Colonic mucosa (tissue), 4 donors: ENCODE measurements around the gene NCOA1. TPM values are rescaled to one million over a fixed set of nuclear protein-coding genes. Genes with fewer than 3 reads are reported as not detected.
"Not testable (repeated sequence)": the region's sequence is repeated elsewhere in the genome, so short reads cannot be mapped to it uniquely, and the experiment has no call there.

Source experiments
- DNase-seq: peaks from one replicate; pipeline ENCODE4 v3.0.0-alpha.2; 2020
- H3K27ac ChIP-seq: fragments of 200-600 bp; one replicate; pipeline ENCODE4 v1.8.0; 2021
- H3K27me3 ChIP-seq: fragments of 200-600 bp; one replicate; pipeline ENCODE4 v1.8.0; 2021
- H3K36me3 ChIP-seq: fragments of 200-600 bp; one replicate; pipeline ENCODE4 v1.8.0; 2021
- H3K4me1 ChIP-seq: fragments of 200-600 bp; one replicate; pipeline ENCODE4 v1.8.0; 2021; ENCODE audit warnings: mild to moderate bottlenecking
- H3K4me3 ChIP-seq: fragments of 200-600 bp; one replicate; pipeline ENCODE4 v1.8.0; 2021
- H3K9ac ChIP-seq, 2 donors: one replicate each; pipeline ENCODE4 v1.7.0; 2013; ENCODE audit warnings: control low read depth in 2 of 2, low read depth in 2 of 2, low read length in 2 of 2
- H3K9me3 ChIP-seq: fragments of 200-600 bp; one replicate; pipeline ENCODE4 v1.8.0; 2021
- intact Hi-C: fragments of 100-400 bp; cut with DNase I; formaldehyde crosslinking; loops from one replicate; pipeline ENCODE4 v1.14.1; 2022
- total RNA-seq, 2 donors: library from RNA; stranded (reverse); fragmentation: NEBNext Ultra II Directional in 1 of 2; extraction: Animal tissue kit (Norgen Biotek cat#: 25700) in 1 of 2; gene quantifications; one replicate each; pipeline ENCODE4 v1.2.1, GENCODE V29; 2021
- TF ChIP-seq, protein P1 (sequence below): fragments of 200-600 bp; IDR thresholded peaks from one replicate; pipeline ENCODE4 v1.8.0; 2022; ENCODE audit warnings: antibody characterized with exemption, mild to moderate bottlenecking
- donor health status: healthy.
- donor health status: DM: no; HTN: no; CAD: no.
- donor health status: DM: no; HTN: no; CAD: no.

NCOA1 gene
- total RNA-seq, 2 donors from 2014 or later = 24.8 to 35.2 TPM

DNA sequence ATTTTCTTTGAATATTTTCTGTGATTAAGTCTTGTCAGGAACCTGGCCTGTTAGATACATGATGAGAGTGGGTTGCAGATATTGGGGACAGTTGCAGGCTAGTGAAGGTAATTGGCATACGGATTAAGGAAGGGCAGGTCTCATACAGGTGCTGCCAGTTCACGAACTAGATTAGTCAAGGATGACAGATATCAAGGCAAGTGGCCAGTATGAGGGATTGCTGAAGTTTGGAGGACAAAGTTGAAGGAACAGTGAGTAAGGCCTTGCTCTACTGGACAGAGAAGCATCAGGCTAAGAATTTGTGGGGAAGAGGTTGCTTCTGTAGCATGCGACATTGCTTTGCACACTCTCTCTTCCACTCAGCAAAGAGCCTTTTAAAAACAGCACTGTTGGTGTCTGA is 12.8 kb upstream of the NCOA1 start:
- Histone ChIP-seq H3K4me1 (no peaks in the 10 kb centered on the region), H3K9ac (no peak overlapping the region), H3K9me3 (no peaks in the 10 kb centered on the region), H3K36me3 (no peaks in the 10 kb centered on the region), H3K4me3 (no peak overlapping the region), H3K27me3 (no peaks in the 10 kb centered on the region), H3K27ac (no peak overlapping the region)
- TF ChIP-seq, protein P1, sequence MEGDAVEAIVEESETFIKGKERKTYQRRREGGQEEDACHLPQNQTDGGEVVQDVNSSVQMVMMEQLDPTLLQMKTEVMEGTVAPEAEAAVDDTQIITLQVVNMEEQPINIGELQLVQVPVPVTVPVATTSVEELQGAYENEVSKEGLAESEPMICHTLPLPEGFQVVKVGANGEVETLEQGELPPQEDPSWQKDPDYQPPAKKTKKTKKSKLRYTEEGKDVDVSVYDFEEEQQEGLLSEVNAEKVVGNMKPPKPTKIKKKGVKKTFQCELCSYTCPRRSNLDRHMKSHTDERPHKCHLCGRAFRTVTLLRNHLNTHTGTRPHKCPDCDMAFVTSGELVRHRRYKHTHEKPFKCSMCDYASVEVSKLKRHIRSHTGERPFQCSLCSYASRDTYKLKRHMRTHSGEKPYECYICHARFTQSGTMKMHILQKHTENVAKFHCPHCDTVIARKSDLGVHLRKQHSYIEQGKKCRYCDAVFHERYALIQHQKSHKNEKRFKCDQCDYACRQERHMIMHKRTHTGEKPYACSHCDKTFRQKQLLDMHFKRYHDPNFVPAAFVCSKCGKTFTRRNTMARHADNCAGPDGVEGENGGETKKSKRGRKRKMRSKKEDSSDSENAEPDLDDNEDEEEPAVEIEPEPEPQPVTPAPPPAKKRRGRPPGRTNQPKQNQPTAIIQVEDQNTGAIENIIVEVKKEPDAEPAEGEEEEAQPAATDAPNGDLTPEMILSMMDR = no peak
- intact Hi-C loops = no loop called here
- DNase-seq = no peak

DNA sequence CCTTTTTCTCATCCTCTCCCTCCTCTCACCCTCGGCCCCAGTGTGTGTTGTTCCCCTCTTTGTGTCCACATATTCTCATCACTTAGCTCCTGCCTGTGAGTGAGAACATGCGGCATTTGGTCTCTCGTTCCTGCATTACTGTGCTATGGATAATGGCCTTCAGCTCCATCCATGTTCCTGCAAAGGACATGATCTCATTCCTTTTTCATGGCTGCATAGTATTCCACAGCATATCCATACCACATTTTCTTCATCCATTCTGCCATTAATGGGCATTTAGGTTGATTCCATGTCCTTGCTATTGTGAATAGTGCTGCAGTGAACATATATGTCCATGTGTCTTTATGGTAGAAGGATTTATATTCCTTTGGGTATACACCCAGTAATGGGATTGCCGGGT is 10.8 kb upstream of the NCOA1 start:
- no peaks in the 10 kb centered on the region for H3K36me3 ChIP-seq
- no peak overlapping the region for H3K27ac ChIP-seq
- no peaks in the 10 kb centered on the region for H3K9me3 ChIP-seq
- intact Hi-C loops = no loop called here
- no peaks in the 10 kb centered on the region for H3K4me1 ChIP-seq
- no peak overlapping the region for H3K4me3 ChIP-seq
- no peak overlapping the region for H3K9ac ChIP-seq
- H3K27me3 ChIP-seq = no peaks in the 10 kb centered on the region
- no peak for DNase-seq
- TF ChIP-seq, protein P1 = no peak

DNA sequence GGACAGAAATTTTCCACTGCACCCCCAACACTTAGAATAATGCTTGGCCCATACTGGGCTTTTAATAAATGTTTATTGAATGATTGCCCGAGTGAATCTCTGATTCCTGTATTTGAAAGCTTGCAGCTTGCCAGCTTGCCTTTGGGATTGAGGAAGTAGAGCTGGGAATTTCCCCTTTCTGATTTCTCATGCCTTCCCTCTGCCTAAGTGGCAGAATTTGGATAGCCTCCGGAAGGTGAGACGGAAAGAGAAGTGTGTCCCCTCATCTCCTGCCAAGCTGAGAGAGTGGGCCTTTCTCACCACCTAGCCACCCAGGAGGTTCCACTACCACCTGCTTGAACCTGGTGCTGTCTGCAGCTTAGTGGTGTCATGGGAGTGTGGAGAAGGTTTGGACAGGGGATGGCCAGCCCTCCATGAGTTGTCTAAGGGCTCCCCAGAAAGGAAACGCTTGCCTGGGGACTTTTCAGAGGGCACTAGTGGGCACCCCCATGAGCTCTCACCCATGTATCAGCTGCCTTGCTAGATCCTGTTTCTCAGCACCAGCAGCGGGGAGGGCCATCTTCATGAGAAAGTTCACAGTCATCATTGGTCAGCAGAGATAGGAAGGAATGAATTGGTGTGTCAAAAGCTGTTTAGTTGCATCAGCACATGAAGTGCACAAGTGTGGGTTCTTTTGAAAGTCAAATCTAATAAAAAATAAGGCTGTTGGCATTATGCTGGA is 8.6 kb upstream of the NCOA1 start:
- Histone ChIP-seq H3K36me3 (no peaks in the 10 kb centered on the region), H3K4me3 (no peak overlapping the region), H3K27me3 (no peaks in the 10 kb centered on the region), H3K9me3 (no peaks in the 10 kb centered on the region), H3K4me1 (no peaks in the 10 kb centered on the region), H3K9ac (no peak overlapping the region), H3K27ac (no peak overlapping the region)
- intact Hi-C loops = no loop called here
- DNase-seq = no peak
- TF ChIP-seq, protein P1 = no peak

DNA sequence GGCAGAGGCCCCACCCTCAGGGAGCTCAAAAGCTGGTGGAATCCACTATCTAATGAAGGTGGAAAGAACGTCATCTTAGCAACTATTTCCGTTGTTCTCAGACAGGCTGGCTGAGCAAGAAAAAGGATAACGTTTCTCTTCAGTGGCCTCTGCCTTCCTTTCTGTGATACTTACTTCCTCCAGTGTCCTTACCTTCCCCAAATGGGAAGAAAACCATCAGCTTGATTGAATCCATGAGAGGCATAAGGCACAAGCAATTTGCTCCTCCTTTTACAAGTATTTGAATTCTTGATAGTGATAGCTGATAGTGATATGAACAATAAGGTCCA is 8.1 kb upstream of the NCOA1 start:
- intact Hi-C loops = no loop called here
- Histone ChIP-seq H3K9me3 (no peaks in the 10 kb centered on the region), H3K4me3 (no peak overlapping the region), H3K4me1 (no peaks in the 10 kb centered on the region), H3K9ac (no peak overlapping the region), H3K36me3 (no peaks in the 10 kb centered on the region), H3K27me3 (no peaks in the 10 kb centered on the region), H3K27ac (no peak overlapping the region)
- TF ChIP-seq, protein P1 = no peak
- DNase-seq = no peak

DNA sequence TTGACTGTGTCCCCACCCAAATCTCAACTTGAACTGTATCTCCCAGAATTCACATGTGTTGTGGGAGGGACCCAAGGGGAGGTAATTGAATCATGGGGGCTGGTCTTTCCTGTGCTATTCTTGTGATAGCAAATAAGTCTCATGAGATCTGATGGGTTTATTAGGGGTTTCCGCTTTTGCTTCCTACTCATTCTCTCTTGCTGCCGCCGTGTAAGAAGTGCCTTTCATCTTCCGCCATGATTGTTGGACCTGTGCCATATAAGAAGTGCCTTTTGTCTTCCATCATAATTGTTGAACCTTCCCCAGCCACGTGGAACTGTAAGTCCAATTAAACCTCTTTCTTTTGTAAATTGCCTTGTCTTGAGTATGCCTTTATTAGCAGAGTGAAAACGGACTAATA is 6.4 kb upstream of the NCOA1 start:
- H3K27ac ChIP-seq, H3K36me3 ChIP-seq, H3K4me1 ChIP-seq, intact Hi-C loops, H3K27me3 ChIP-seq, DNase-seq, H3K4me3 ChIP-seq, H3K9ac ChIP-seq, H3K9me3 ChIP-seq: not testable (repeated sequence)

DNA sequence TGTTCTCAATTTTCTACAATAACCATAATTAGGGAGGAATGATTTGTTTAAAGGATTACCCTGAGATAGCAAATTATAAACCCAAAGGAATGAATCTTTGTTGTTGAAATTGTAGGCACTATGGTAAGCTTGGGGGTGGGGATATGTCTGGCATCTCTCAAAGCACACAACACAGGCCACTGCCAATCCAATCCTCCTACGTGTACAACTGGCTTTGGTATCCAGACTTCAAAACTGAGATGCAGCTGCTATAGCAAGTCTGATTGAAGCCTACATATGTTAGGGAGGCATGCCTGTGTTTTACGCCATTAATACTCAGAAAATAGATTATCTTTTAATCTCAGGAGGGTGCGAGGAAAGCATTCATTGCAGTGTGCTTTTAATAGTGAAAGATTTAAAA is 5.9 kb upstream of the NCOA1 start:
- DNase-seq = no peak
- Histone ChIP-seq H3K36me3 (no peaks in the 10 kb centered on the region), H3K9me3 (no peaks in the 10 kb centered on the region), H3K9ac (no peak overlapping the region), H3K27me3 (no peaks in the 10 kb centered on the region), H3K4me3 (no peak overlapping the region), H3K27ac (no peak overlapping the region), H3K4me1 (no peaks in the 10 kb centered on the region)
- TF ChIP-seq, protein P1 = no peak
- intact Hi-C loops = no loop called here
